OCI-LY3 (cell line): ENCODE data around the gene SYNE3.

Experiments used
- H2AFZ ChIP-seq: fragments of 200-600, 300-600 bp; shearing (Covaris generic); 2 replicates; pipeline ENCODE4 v1.6.0; 2014; ENCODE audit warnings: antibody characterized with exemption, low read depth, low read length
- H3K27ac ChIP-seq: fragments of 200-600, 300-600 bp; sonication (generic); 2 replicates; pipeline ENCODE4 v1.5.1; 2014; ENCODE audit warnings: mild to moderate bottlenecking, low read length, moderate library complexity, mixed read lengths
- H3K27me3 ChIP-seq: fragments of 200-600, 300-600 bp; sonication (generic); 2 replicates; pipeline ENCODE4 v1.6.1; 2014; ENCODE audit warnings: low read depth, low read length, mixed read lengths
- H3K36me3 ChIP-seq: fragments of 200-600, 300-600 bp; sonication (generic); replicated peaks from 2 replicates; pipeline ENCODE3; 2014; ENCODE audit warnings: low read depth, low read length, mixed read lengths
- H3K4me1 ChIP-seq: fragments of 300-600, 200-600 bp; sonication (generic); 2 replicates; pipeline ENCODE4 v1.6.1; 2014; ENCODE audit warnings: low read length, mixed read lengths
- H3K4me2 ChIP-seq: fragments of 200-600, 300-600 bp; sonication (generic); 2 replicates; pipeline ENCODE4 v1.6.1; 2014; ENCODE audit warnings: low read length, mixed read lengths
- H3K4me3 ChIP-seq: fragments of 300-600, 200-600 bp; sonication (generic); 2 replicates; pipeline ENCODE4 v1.5.1; 2014; ENCODE audit warnings: antibody characterized with exemption, mild to moderate bottlenecking, low read length, moderate library complexity
- H3K79me2 ChIP-seq: fragments of 300-600, 200-600 bp; shearing (Covaris generic); 2 replicates; pipeline ENCODE4 v1.6.1; 2014; ENCODE audit warnings: mild to moderate bottlenecking, low read length, mixed read lengths
- H3K9ac ChIP-seq: fragments of 300-600, 200-600 bp; shearing (Covaris generic); 2 replicates; pipeline ENCODE4 v1.6.0; 2014; ENCODE audit warnings: mild to moderate bottlenecking, low read length, moderate library complexity
- H3K9me3 ChIP-seq: fragments of 200-600, 300-600 bp; shearing (Covaris generic); 2 replicates; pipeline ENCODE4 v1.6.1; 2014; ENCODE audit warnings: low read length, mixed read lengths; ENCODE audit not compliant: insufficient read depth
- H4K20me1 ChIP-seq: fragments of 200-600, 300-600 bp; sonication (generic); 2 replicates; pipeline ENCODE4 v1.6.1; 2016; ENCODE audit warnings: low read length, mixed read lengths; ENCODE audit not compliant: insufficient read depth
- CTCF ChIP-seq: fragments of 200-600, 300-600 bp; sonication (generic); IDR thresholded peaks from 2 replicates; pipeline ENCODE4 v1.5.1; 2014; ENCODE audit warnings: antibody characterized with exemption, low read length, low read depth
- EZH2phosphoT487 ChIP-seq: fragments of 200-600 bp; shearing (Covaris generic); IDR thresholded peaks from 2 replicates; pipeline ENCODE4 v1.6.1; 2018; ENCODE audit warnings: antibody characterized with exemption, mixed run types, low read depth

SYNE3 gene

GRCh38 chr14:95508377-95508776 is 8.1 kb downstream of the SYNE3 start:
- Histone ChIP-seq H3K36me3 (peaks cover 41% of the 10 kb centered on the region), H2AFZ (no peak overlapping the region), H3K27ac (no peak overlapping the region), H3K9ac (no peak overlapping the region), H3K4me1 (peaks cover 23% of the 10 kb centered on the region), H3K4me3 (no peak overlapping the region), H3K9me3 (no peaks in the 10 kb centered on the region), H4K20me1 (peaks cover 75% of the 10 kb centered on the region), H3K27me3 (no peaks in the 10 kb centered on the region), H3K79me2 (peaks cover 92% of the 10 kb centered on the region), H3K4me2 (no peak overlapping the region)
- no peak for TF ChIP-seq CTCF
- no peak for TF ChIP-seq EZH2phosphoT487

GRCh38 chr14:95507701-95508103 is 8.7 kb downstream of the SYNE3 start:
- Histone ChIP-seq H2AFZ (no peak overlapping the region), H3K36me3 (peaks cover 41% of the 10 kb centered on the region), H3K9ac (no peak overlapping the region), H3K79me2 (peaks cover 92% of the 10 kb centered on the region), H4K20me1 (peaks cover 77% of the 10 kb centered on the region), H3K9me3 (no peaks in the 10 kb centered on the region), H3K4me2 (no peak overlapping the region), H3K27ac (no peak overlapping the region), H3K27me3 (no peaks in the 10 kb centered on the region), H3K4me3 (no peak overlapping the region), H3K4me1 (peaks cover 30% of the 10 kb centered on the region)
- no peak for TF ChIP-seq CTCF
- TF ChIP-seq EZH2phosphoT487 = no peak

- no peak overlapping the region for H3K9ac ChIP-seq
- no peak overlapping the region for H3K4me2 ChIP-seq
- H3K36me3 ChIP-seq = peaks cover 44% of the 10 kb centered on the region
- peaks cover 82% of the 10 kb centered on the region for H4K20me1 ChIP-seq
- H3K79me2 ChIP-seq = peaks cover 95% of the 10 kb centered on the region
- H3K4me1 ChIP-seq = peaks cover 31% of the 10 kb centered on the region
- no peaks in the 10 kb centered on the region for H3K9me3 ChIP-seq
- no peak for TF ChIP-seq CTCF
- no peaks in the 10 kb centered on the region for H3K27me3 ChIP-seq
- H2AFZ ChIP-seq = no peak overlapping the region
- no peak overlapping the region for H3K27ac ChIP-seq
- no peak overlapping the region for H3K4me3 ChIP-seq
Observed at GRCh38 chr14:95507174-95507573, 9.3 kb downstream of the SYNE3 start.

GRCh38 chr14:95505030-95505589 is 11.3 kb downstream of the SYNE3 start:
- no peak overlapping the region for H2AFZ ChIP-seq
- peaks cover 41% of the 10 kb centered on the region for H3K36me3 ChIP-seq
- peaks cover 98% of the 10 kb centered on the region for H3K79me2 ChIP-seq
- peak overlapping the region; percentile 69 for H3K4me2 ChIP-seq
- no peaks in the 10 kb centered on the region for H3K27me3 ChIP-seq
- H4K20me1 ChIP-seq = peaks cover 81% of the 10 kb centered on the region
- H3K4me3 ChIP-seq = no peak overlapping the region
- no peak overlapping the region for H3K27ac ChIP-seq
- TF ChIP-seq CTCF (no peak), EZH2phosphoT487 (no peak)
- H3K9ac ChIP-seq = no peak overlapping the region
- no peaks in the 10 kb centered on the region for H3K9me3 ChIP-seq
- peaks cover 36% of the 10 kb centered on the region for H3K4me1 ChIP-seq
